Cardiac fibroblast (primary cell): Measurements from ENCODE around the gene SLC4A1.

Experiments used
- DNase-seq, 2 donors: peaks; one replicate each; pipeline versions ENCODE4 v3.0.0 to v3.0.0-alpha.2; 2010; ENCODE audit warnings: low read depth in 2 of 2
- H3K4me3 ChIP-seq, 2 donors: replicated peaks in 1 of 2; 1 replicate in 1 of 2; 2 replicates in 1 of 2; pipeline ENCODE4 v1.5.1; 2011; ENCODE audit warnings: low read depth in 2 of 2, low read length in 2 of 2, mild to moderate bottlenecking in 2 of 2, moderate library complexity in 1 of 2
- CTCF ChIP-seq: IDR thresholded peaks from one replicate; pipeline ENCODE4 v1.5.1; 2011; ENCODE audit warnings: low read depth, mild to moderate bottlenecking, low read length, inconsistent platforms

Gene SLC4A1

GRCh38 chr17:44202756-44203155, 65.2 kb downstream of the SLC4A1 start:
- DNase-seq = no peak
- H3K4me3 ChIP-seq = no peak overlapping the region
- no peak for TF ChIP-seq CTCF

GRCh38 chr17:44200478-44201155, 67.3 kb downstream of the SLC4A1 start:
- DNase-seq = no peak
- H3K4me3 ChIP-seq = peak overlapping the region; percentile 69 to 72
- TF ChIP-seq CTCF = no peak

GRCh38 chr17:44199553-44200477, 68.1 kb downstream of the SLC4A1 start, which contains the start of gene ATXN7L3:
ATXN7L3 (minus strand) TSS chr17:44199884; CDS start chr17:44198070, 1,814 bp downstream.
- TF ChIP-seq CTCF = no peak
- peak within 1 kb of the TSS; percentile 73 to 77 for H3K4me3 ChIP-seq
- DNase-seq = peak; percentile 98 to 99

GRCh38 chr17:44198721-44199552, 69.0 kb downstream of the SLC4A1 start:
- TF ChIP-seq CTCF = no peak
- H3K4me3 ChIP-seq = peak overlapping the region; percentile 73 to 77
- DNase-seq = peak; percentile 42 to 70
